HS-5 (cell line): Measurements from ENCODE around the gene IGDCC3.

Experiments
- DNase-seq: peaks from one replicate; pipeline ENCODE4 v3.0.0-alpha.2; 2012; ENCODE audit warnings: low read depth

Gene IGDCC3

GRCh38 chr15:65328506-65329287 lies 49.1 kb downstream of the IGDCC3 start:
- DNase-seq = no peak

GRCh38 chr15:65327651-65328393 lies 50.0 kb downstream of the IGDCC3 start:
- no peak for DNase-seq

DNA sequence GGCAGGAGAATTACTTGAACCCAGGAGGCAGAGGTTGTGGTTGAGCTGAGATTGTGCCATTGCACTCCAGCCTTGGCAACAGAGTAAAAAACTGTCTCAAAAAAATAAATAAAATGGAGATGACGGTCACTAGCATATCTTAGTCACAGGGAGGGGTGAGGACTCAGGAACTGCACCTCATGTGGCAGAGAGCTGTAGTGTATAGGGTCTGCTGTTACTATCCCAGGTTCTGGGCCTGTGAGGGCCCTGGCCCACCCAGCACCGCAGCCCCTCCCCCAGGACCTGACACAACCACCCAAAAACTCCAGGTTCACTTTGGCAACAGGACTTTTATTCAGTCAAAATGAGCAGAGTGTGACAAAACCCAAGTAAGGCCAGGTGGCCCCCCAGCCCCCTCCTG lies 51.0 kb downstream of the IGDCC3 start:
- DNase-seq = no peak

- no peak for DNase-seq
These were observed 51.7 kb downstream of the IGDCC3 start for GRCh38 chr15:65326117-65326526.

- no peak for DNase-seq
These were observed 54.7 kb downstream of the IGDCC3 start for GRCh38 chr15:65323071-65323511.

DNA sequence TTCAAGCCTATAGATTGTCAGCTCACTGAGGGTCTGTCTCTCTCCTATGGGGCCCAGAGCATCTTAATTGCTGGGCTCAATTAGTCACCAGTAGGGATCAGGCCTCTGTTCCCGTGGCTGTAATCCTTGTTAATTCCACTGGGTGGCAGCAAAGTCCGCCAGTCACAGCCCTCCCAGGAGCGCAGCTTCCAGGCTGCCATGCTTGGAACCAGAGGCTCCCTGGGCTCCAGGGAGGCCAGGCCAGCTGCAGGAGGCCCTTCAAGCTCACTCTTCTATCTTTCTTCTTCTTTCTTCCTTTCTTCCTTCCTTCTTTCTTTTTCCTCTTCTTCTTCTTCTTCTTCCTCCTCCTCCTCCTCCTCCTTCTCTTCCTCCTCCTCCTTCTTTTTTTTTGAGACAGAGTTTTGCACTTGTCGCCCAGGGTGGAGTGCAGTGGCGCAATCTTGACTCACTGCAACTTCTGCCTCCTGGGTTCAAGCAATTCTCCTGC lies 58.9 kb downstream of the IGDCC3 start:
- peak; percentile 52 for DNase-seq

GRCh38 chr15:65312400-65312916 lies 65.3 kb downstream of the IGDCC3 start:
- no peak for DNase-seq

DNA sequence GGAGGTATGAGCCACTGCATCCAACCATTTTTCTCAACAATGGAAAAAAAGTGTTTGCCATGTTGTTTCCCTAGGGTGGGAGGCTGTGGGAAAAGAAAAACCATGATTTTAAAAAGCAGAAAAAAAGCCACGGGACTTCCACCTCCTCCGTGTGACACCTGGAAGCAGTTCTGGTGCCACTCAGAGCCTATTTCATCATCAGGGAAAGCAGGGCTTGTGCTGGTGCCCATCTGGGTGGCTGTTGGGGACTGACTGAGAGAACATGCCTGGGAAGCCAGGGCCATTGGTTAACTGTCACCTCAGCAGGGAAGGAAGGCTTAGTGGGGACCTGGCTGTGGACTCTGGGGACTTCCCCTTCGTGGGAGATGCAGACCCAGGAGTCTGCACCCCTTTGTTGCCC lies 66.0 kb downstream of the IGDCC3 start:
- DNase-seq = no peak

DNA sequence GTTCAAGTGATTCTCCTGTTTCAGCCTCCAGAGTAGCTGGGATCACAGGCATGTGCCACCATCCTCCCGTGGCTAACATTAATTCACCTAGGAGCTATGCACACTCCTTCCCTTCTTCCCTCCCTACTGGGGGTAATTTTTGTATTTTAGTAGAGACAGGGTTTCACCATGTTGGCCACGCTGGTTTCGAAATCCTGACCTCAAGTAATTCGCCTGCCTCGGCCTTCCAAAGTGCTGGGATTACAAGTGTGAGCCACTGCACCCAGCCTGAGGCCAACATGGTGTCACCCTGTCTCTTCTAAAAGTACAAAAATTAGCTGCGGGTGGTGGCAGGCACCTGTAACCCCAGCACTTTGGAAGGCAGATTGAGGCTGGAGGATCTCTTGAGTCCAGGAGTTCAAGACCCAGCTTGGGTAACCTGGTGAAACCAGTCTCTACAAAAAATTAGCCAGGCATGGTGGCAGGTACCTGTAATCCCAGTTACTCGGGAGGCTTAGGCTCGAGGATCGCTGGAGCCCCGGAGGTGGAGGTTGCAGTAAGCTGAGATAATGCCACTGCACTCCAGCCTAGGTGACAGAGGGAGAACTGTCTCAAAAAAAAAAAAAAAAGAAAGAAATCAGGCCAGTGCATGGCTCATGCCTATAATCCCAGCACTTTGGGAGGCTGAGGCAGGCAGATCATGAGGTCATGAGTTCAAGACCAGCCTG lies 67.2 kb downstream of the IGDCC3 start:
- DNase-seq = no peak

GRCh38 chr15:65309882-65310418 lies 67.9 kb downstream of the IGDCC3 start:
- no peak for DNase-seq

- no peak for DNase-seq
These were observed 69.8 kb downstream of the IGDCC3 start for GRCh38 chr15:65307978-65308377.

GRCh38 chr15:65306551-65306950 lies 71.3 kb downstream of the IGDCC3 start:
- no peak for DNase-seq

DNA sequence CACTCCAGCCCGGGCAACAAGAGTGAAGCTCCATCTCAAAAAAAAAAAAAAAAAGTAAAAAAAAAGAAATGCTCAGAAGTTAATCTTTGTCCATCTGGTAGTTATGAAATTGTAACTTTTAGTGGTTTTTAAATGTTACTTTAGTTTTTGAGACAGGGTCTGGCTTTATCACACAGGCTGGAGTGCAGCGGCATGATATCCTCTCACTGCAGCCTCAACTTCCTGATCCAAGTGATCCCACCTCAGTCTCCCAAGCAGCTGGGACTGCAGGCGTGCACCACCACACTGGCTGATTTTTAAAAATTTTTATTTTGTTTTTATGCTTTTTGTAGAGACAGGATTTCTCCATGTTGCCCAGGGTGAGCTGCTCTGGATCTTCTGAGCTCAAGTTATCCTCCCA lies 72.0 kb downstream of the IGDCC3 start:
- no peak for DNase-seq

GRCh38 chr15:65305150-65305758 lies 72.5 kb downstream of the IGDCC3 start:
- DNase-seq = no peak

- peak; percentile 95 for DNase-seq
These were observed 73.2 kb downstream of the IGDCC3 start, which contains the start of gene RNU5B-1 for GRCh38 chr15:65304381-65305149. TSS of gene RNU5B-1 (plus strand) at chr15:65304677.

- peak; percentile 38 for DNase-seq
These were observed 74.0 kb downstream of the IGDCC3 start for GRCh38 chr15:65303687-65304380.

DNA sequence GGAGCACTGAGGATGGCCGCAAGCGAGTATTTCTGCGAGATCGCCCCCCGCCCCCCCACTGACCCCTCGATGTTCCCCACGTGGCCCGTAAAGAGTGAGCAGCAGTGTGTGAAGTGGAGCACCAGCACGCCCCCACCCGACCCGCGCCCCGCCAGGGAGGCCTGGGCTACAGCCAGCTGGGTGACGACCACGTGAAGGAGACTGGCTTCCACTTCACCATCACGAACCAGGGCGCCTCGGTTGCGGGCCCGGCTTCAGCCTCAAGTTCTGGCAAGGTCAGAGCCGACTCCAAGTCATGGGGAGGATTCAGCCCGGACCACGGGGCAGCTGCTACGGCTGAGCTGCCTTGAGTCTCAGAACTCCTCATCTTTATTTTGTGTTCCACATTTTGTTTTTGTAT lies 75.7 kb downstream of the IGDCC3 start:
- DNase-seq = no peak

DNA sequence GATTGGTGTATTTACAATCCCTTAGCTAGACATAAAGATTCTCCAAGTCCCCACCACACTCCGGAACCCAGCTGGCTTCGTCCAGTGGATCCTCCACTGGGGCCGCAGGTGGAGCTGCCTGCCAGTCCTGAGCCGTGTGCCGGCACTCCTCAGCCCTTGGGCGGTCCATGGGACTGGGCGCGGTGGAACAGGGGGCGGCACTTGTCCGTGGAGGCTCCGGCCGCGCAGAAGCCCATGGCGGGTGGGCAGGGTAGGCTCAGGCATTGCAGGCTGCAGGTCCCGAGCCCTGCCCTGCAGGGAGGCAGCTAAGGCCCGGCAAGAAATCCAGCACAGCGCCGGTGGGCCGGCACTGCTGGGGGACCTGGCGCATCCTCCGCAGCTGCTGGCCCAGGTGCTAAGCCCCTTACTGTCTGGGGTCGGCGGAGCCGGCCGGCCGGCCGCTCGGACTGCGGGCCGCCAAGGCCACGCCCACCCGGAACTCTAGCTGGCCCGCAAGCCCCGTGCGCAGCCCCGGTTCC lies 76.8 kb downstream of the IGDCC3 start:
- DNase-seq = no peak

- DNase-seq = no peak
These were observed 79.1 kb downstream of the IGDCC3 start for GRCh38 chr15:65298731-65299130.

GRCh38 chr15:65292938-65293518 lies 84.8 kb downstream of the IGDCC3 start:
- no peak for DNase-seq
